H1 (cell line): ENCODE measurements around the gene ILK. TPM values are rescaled to one million over a fixed set of nuclear protein-coding genes. Genes with fewer than 3 reads are reported as not detected.

ENCODE experiments used
- CTCF ChIA-PET: fragments of 300-600 bp; sonication (Branson Sonifier 250); formaldehyde crosslinking; loops from one replicate; lab custom pipeline; 2021; ENCODE audit not compliant: partially characterized antibody; lab: Charles Lee
- POLR2A ChIA-PET: fragments of 300-600 bp; sonication (Branson Sonifier 250); formaldehyde crosslinking; loops from one replicate; lab custom pipeline; 2021; ENCODE audit warnings: inconsistent platforms; ENCODE audit not compliant: partially characterized antibody; lab: Charles Lee
- DNase-seq, 2 experiments: peaks; one replicate each; pipeline versions ENCODE4 v3.0.0 to v3.0.0-alpha.2; 2010 to 2022; ENCODE audit warnings: low spot score in 2 of 2, low read depth in 1 of 2, mixed read lengths in 1 of 2
- FAIRE-seq: peaks from 2 replicates; lab custom pipeline; 2011; peaks lifted over from hg19 to GRCh38; lab: Jason Lieb, UNC
- H2AFZ ChIP-seq: 2 replicates; pipeline ENCODE4 v1.8.1; 2012; ENCODE audit warnings: low read length, inconsistent platforms
- H2AK5ac ChIP-seq: 2 replicates; pipeline ENCODE4 v1.6.1; 2013; ENCODE audit warnings: low read depth, low read length
- H2BK120ac ChIP-seq: replicated peaks from 2 replicates; pipeline ENCODE3; 2013; ENCODE audit warnings: low read depth, low read length, inconsistent platforms
- H2BK12ac ChIP-seq: 2 replicates; pipeline ENCODE4 v1.6.1; 2013; ENCODE audit warnings: low read depth, low read length
- H2BK15ac ChIP-seq: 2 replicates; pipeline ENCODE4 v1.6.1; 2013; ENCODE audit warnings: low read length
- H2BK20ac ChIP-seq: 2 replicates; pipeline ENCODE4 v1.6.1; 2013; ENCODE audit warnings: low read length
- H2BK5ac ChIP-seq: 2 replicates; pipeline ENCODE4 v1.6.1; 2013; ENCODE audit warnings: low read depth, low read length
- H3K14ac ChIP-seq: 2 replicates; pipeline ENCODE4 v1.6.1; 2013; ENCODE audit warnings: inconsistent platforms; ENCODE audit not compliant: insufficient read length
- H3K18ac ChIP-seq: 2 replicates; pipeline ENCODE4 v1.6.1; 2013; ENCODE audit warnings: low read length; ENCODE audit errors: extremely low read depth
- H3K23ac ChIP-seq: 2 replicates; pipeline ENCODE4 v1.6.1; 2013; ENCODE audit warnings: inconsistent platforms; ENCODE audit not compliant: insufficient read length
- H3K23me2 ChIP-seq: 2 replicates; pipeline ENCODE4 v1.6.1; 2013; ENCODE audit warnings: low read depth, low read length
- H3K27ac ChIP-seq: 2 replicates; pipeline ENCODE4 v1.6.1; 2011; ENCODE audit warnings: low read depth, low read length, inconsistent platforms
- H3K27me3 ChIP-seq, 4 experiments: replicated peaks in 1 of 4; 1 replicate in 1 of 4; 2 replicates in 3 of 4; pipeline versions ENCODE4 v1.6.1 to v1.8.1; 2011 to 2013; ENCODE audit warnings: low read length in 3 of 4, mild to moderate bottlenecking in 3 of 4, inconsistent platforms in 2 of 4, mixed read lengths in 2 of 4, moderate library complexity in 1 of 4; ENCODE audit not compliant: control insufficient read depth in 3 of 4, insufficient read depth in 3 of 4; ENCODE audit errors: extremely low read depth in 1 of 4
- H3K36me3 ChIP-seq, 4 experiments: 2 replicates each; pipeline versions ENCODE4 v1.6.1 to v1.8.1; 2011 to 2013; ENCODE audit warnings: mild to moderate bottlenecking in 4 of 4, low read length in 3 of 4, moderate library complexity in 2 of 4, control low read depth in 1 of 4, inconsistent platforms in 1 of 4; ENCODE audit not compliant: insufficient read depth in 4 of 4, control insufficient read depth in 2 of 4
- H3K4ac ChIP-seq: replicated peaks from 2 replicates; pipeline ENCODE3; 2013; ENCODE audit warnings: low read length, low read depth, mixed read lengths, inconsistent platforms; ENCODE audit not compliant: insufficient read length
- H3K4me1 ChIP-seq, 4 experiments: replicated peaks in 1 of 4; 1 replicate in 1 of 4; 2 replicates in 3 of 4; pipeline versions ENCODE4 v1.6.1 to v1.8.1; 2011 to 2013; ENCODE audit warnings: low read length in 3 of 4, inconsistent platforms in 2 of 4, mixed read lengths in 1 of 4; ENCODE audit not compliant: insufficient read depth in 4 of 4, control insufficient read depth in 3 of 4
- H3K4me2 ChIP-seq, 2 experiments: 2 replicates each; pipeline versions ENCODE4 v1.6.1 to v1.8.1; 2011 to 2013; ENCODE audit warnings: low read depth in 2 of 2, low read length in 2 of 2, control low read depth in 1 of 2, inconsistent platforms in 1 of 2, mild to moderate bottlenecking in 1 of 2; ENCODE audit not compliant: insufficient read depth in 1 of 2
- H3K4me3 ChIP-seq, 4 experiments: fragments of 200-600, 300-600 bp in 1 of 4; sonication (generic), shearing (Covaris generic), sonication (Bioruptor Twin) in 1 of 4; 2 replicates each; pipeline versions ENCODE4 v1.5.1 to v1.8.1; 2011 to 2016; ENCODE audit warnings: low read length in 4 of 4, low read depth in 3 of 4, control low read depth in 2 of 4, inconsistent platforms in 2 of 4, mild to moderate bottlenecking in 2 of 4, mixed read lengths in 1 of 4, moderate library complexity in 1 of 4; ENCODE audit not compliant: insufficient read depth in 2 of 4; ENCODE audit errors: extremely low read depth in 1 of 4
- H3K56ac ChIP-seq: replicated peaks from 2 replicates; pipeline ENCODE3; 2013; ENCODE audit warnings: low read depth, mild to moderate bottlenecking, mixed read lengths, low read length, inconsistent platforms; ENCODE audit not compliant: insufficient read length
- H3K79me1 ChIP-seq: 2 replicates; pipeline ENCODE4 v1.6.1; 2013; ENCODE audit warnings: low read depth, low read length, control low read depth
- H3K79me2 ChIP-seq, 2 experiments: 2 replicates each; pipeline versions ENCODE4 v1.6.1 to v1.8.1; 2012 to 2013; ENCODE audit warnings: low read length in 2 of 2, mild to moderate bottlenecking in 2 of 2, inconsistent platforms in 1 of 2; ENCODE audit not compliant: insufficient read depth in 2 of 2, control insufficient read depth in 1 of 2
- H3K9ac ChIP-seq, 4 experiments: replicated peaks in 1 of 4; 1 replicate in 1 of 4; 2 replicates in 3 of 4; pipeline versions ENCODE4 v1.6.1 to v1.8.1; 2011 to 2013; ENCODE audit warnings: low read depth in 3 of 4, low read length in 3 of 4, control low read depth in 2 of 4, mild to moderate bottlenecking in 2 of 4, moderate library complexity in 2 of 4, inconsistent platforms in 1 of 4; ENCODE audit errors: extremely low read depth in 1 of 4
- H3K9me3 ChIP-seq, 2 experiments: 2 replicates each; pipeline versions ENCODE4 v1.6.1 to v1.8.1; 2012 to 2013; ENCODE audit warnings: mild to moderate bottlenecking in 2 of 2, moderate library complexity in 2 of 2, control low read depth in 1 of 2, inconsistent platforms in 1 of 2, low read depth in 1 of 2, low read length in 1 of 2, mixed read lengths in 1 of 2; ENCODE audit not compliant: insufficient read depth in 2 of 2
- H4K20me1 ChIP-seq, 2 experiments: replicated peaks in 1 of 2; 2 replicates each; pipeline versions ENCODE3 to v1.8.1; 2011 to 2013; ENCODE audit warnings: inconsistent platforms in 2 of 2, low read length in 2 of 2, mild to moderate bottlenecking in 1 of 2; ENCODE audit not compliant: insufficient read depth in 2 of 2, control insufficient read depth in 1 of 2
- H4K5ac ChIP-seq: 2 replicates; pipeline ENCODE4 v1.6.1; 2013; ENCODE audit warnings: low read length, low read depth, mixed read lengths, inconsistent platforms; ENCODE audit not compliant: insufficient read length
- H4K8ac ChIP-seq: 2 replicates; pipeline ENCODE4 v1.8.0; 2013; ENCODE audit warnings: mild to moderate bottlenecking, moderate library complexity, low read length, inconsistent platforms; ENCODE audit not compliant: insufficient read depth; ENCODE audit errors: extremely low read depth
- H4K91ac ChIP-seq: replicated peaks from 2 replicates; pipeline ENCODE3; 2013; ENCODE audit warnings: low read length, mixed read lengths, inconsistent platforms; ENCODE audit not compliant: insufficient read length
- BACH1 ChIP-seq: IDR thresholded peaks from 2 replicates; pipeline ENCODE4 v1.6.1; 2012; ENCODE audit warnings: low read length, improper control_type of control experiment
- EGR1 ChIP-seq: IDR thresholded peaks from 2 replicates; pipeline ENCODE4 v1.6.1; 2011; ENCODE audit warnings: low read depth, low read length, borderline replicate concordance
- HDAC6 ChIP-seq: IDR thresholded peaks from one replicate; pipeline ENCODE4 v1.7.1; 2012; ENCODE audit warnings: low read depth, mild to moderate bottlenecking, inconsistent platforms, low read length, moderate library complexity
- RNF2 ChIP-seq: fragments of 200-900, 300-1000 bp; sonication (generic); IDR thresholded peaks from 2 replicates; pipeline ENCODE4 v1.7.1; 2016; ENCODE audit warnings: borderline replicate concordance, low read depth, mild to moderate bottlenecking, antibody characterized with exemption, low read length; ENCODE audit not compliant: poor library complexity, severe bottlenecking; ENCODE audit errors: missing control alignments
- RXRA ChIP-seq: IDR thresholded peaks from 2 replicates; pipeline ENCODE4 v1.6.1; 2011; ENCODE audit warnings: low read depth, mild to moderate bottlenecking, low read length, moderate library complexity; ENCODE audit not compliant: insufficient read depth
- SUZ12 ChIP-seq: fragments of 200-600 bp; sonication (generic); IDR thresholded peaks from 2 replicates; pipeline ENCODE4 v1.6.1; 2012; ENCODE audit warnings: mild to moderate bottlenecking, inconsistent platforms, low read length, moderate library complexity, mixed read lengths
- TEAD4 ChIP-seq: IDR thresholded peaks from 2 replicates; pipeline ENCODE4 v1.6.1; 2012; ENCODE audit warnings: low read depth, low read length, inconsistent platforms, mixed read lengths
- WGBS, 2 experiments: shearing (Covaris generic) in 1 of 2; methylation state at CpG; one replicate each; pipeline versions ENCODE4 v1.1.6 to v1.1.7; 2013 to 2015; ENCODE audit warnings: low lambda C conversion rate in 2 of 2, mixed read lengths in 2 of 2, inconsistent platforms in 1 of 2, low coverage in 1 of 2, missing lambda C conversion rate in 1 of 2; ENCODE audit not compliant: insufficient replicate concordance in 2 of 2, insufficient coverage in 1 of 2, insufficient read length in 1 of 2; ENCODE audit errors: extremely low coverage in 1 of 2, missing lambda C conversion rate in 1 of 2; 5-methylcytosine and 5-hydroxymethylcytosine counted together
- polyA plus RNA-seq, 7 experiments: library from polyadenylated mRNA; depleted of rRNA in 3 of 7; stranded (reverse) in 5 of 7; unstranded in 2 of 7; fragments of >200 nt in 5 of 7; fragments of 200-250 nt in 2 of 7; gene quantifications; 1 replicate in 5 of 7; 2 replicates in 1 of 7; 4 replicates in 1 of 7; pipeline versions ENCODE4 v1.2.1 to v1.2.3, GENCODE V29; 2011 to 2013; ENCODE audit warnings: missing spikeins in 2 of 7, mixed read lengths in 2 of 7
- total RNA-seq: library from RNA; stranded (reverse); fragmentation: NEBNext Ultra II Directional; extraction: Animal tissue kit (Norgen Biotek cat#: 25700); gene quantifications from 2 replicates; pipeline ENCODE4 v1.2.1, GENCODE V29; 2021
- TF ChIP-seq, protein P1 (sequence below): IDR thresholded peaks from 2 replicates; pipeline ENCODE4 v1.6.1; 2012; ENCODE audit warnings: inconsistent platforms

Gene ILK
- total and polyA plus RNA-seq, 2 of the 8 experiments (the other 6 are each of a cell fraction or from before 2014, with no cell fraction given): 91.4 to 132 TPM

- H3K27ac ChIP-seq: no peak overlapping the region
- no peak overlapping the region for H3K4ac ChIP-seq
- no peak overlapping the region for H3K18ac ChIP-seq
- no peaks in the 10 kb centered on the region for H3K9me3 ChIP-seq
- H2BK20ac ChIP-seq: no peak overlapping the region
- H3K4me2 ChIP-seq: no peak overlapping the region
- no peak overlapping the region for H2BK5ac ChIP-seq
- H2BK12ac ChIP-seq: no peak overlapping the region
- H2BK120ac ChIP-seq: no peak overlapping the region
- peaks cover 0 to 3% (median 1%) of the 10 kb centered on the region in 4 experiments; a peak in 3 of 8 replicates for H3K36me3 ChIP-seq
- ChIA-PET POLR2A (interaction anchor here (0.8 to 1.7 kb wide), 5 partner anchors 8 to 60 kb away, joined by 3 to 8 read pairs (median 3); partner anchors contain the start of genes MRPL17 and TAF10), CTCF (interaction anchor here (0.5 to 1.7 kb wide), 7 partner anchors 11 to 245 kb away, joined by 3 to 7 read pairs (median 3); partner anchors contain the start of gene TAF10)
- WGBS, 2 experiments: 87% methylated on average over 31 of the region's 31 CpGs; no CpG with 5 or more reads in 1 of the 2 experiments
- peaks cover 0 to 2% of the 10 kb centered on the region in 2 experiments for H4K20me1 ChIP-seq
- H3K79me2 ChIP-seq: no peaks in the 10 kb centered on the region; a peak in 1 of 4 replicates
- H2BK15ac ChIP-seq: no peak overlapping the region
- peaks cover 0 to 4% (median 2%) of the 10 kb centered on the region in 4 experiments; a peak in 3 of 7 replicates for H3K27me3 ChIP-seq
- H4K5ac ChIP-seq: no peak overlapping the region
- no peak overlapping the region for H3K23ac ChIP-seq
- DNase-seq (no peak), FAIRE-seq (no peak)
- H4K91ac ChIP-seq: no peak overlapping the region
- H3K23me2 ChIP-seq: peaks cover 5% of the 10 kb centered on the region
- H3K9ac ChIP-seq: no peak overlapping the region
- no peaks in the 10 kb centered on the region; the same call in 1 of the 2 replicates for H3K79me1 ChIP-seq
- H3K4me3 ChIP-seq: no peak overlapping the region
- H4K8ac ChIP-seq: no peak overlapping the region
- H2AK5ac ChIP-seq: no peak overlapping the region
- H3K14ac ChIP-seq: no peak overlapping the region
- H3K56ac ChIP-seq: no peak overlapping the region
- H3K4me1 ChIP-seq: peaks cover 0 to 3% (median under 1%) of the 10 kb centered on the region in 4 experiments; a peak in 3 of 7 replicates
- no peak overlapping the region for H2AFZ ChIP-seq
- TF ChIP-seq TEAD4 (no peak), BACH1 (no peak), SUZ12 (no peak), RNF2 (no peak), HDAC6 (no peak), RXRA (no peak), EGR1 (no peak)
- TF ChIP-seq, protein P1, sequence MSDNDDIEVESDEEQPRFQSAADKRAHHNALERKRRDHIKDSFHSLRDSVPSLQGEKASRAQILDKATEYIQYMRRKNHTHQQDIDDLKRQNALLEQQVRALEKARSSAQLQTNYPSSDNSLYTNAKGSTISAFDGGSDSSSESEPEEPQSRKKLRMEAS: no peak
Measured at GRCh38 chr11:6623391-6624363, 20.1 kb downstream of the ILK start.
